RWPE2 (cell line): Measurements from ENCODE around the gene ARHGAP18.
"Not testable (repeated sequence)": the region's sequence is repeated elsewhere in the genome, so short reads cannot be mapped to it uniquely, and the experiment has no call there.

Experiments used
- ATAC-seq: fragments of 200-7000 bp; cut with Tn5 transposase; 3 replicates; pipeline ENCODE4 v1.9.1; 2021; ENCODE audit warnings: low read depth
- DNase-seq: peaks from one replicate; pipeline ENCODE4 v3.0.0-alpha.2; 2020; ENCODE audit warnings: low spot score
- H3K27ac ChIP-seq: fragments of 450-650 bp; 2 replicates; pipeline ENCODE4 v1.5.1; 2017; ENCODE audit warnings: mild to moderate bottlenecking; ENCODE audit not compliant: poor library complexity, severe bottlenecking
- H3K27me3 ChIP-seq: fragments of 250-450 bp; sonication (Bioruptor Pico); 2 replicates; pipeline ENCODE4 v1.5.1; 2021; ENCODE audit warnings: mild to moderate bottlenecking, moderate library complexity; ENCODE audit not compliant: insufficient read depth, poor library complexity, severe bottlenecking
- H3K36me3 ChIP-seq: fragments of 250-450 bp; sonication (Bioruptor Pico); 2 replicates; pipeline ENCODE4 v1.5.1; 2020; ENCODE audit warnings: low read depth, mild to moderate bottlenecking, moderate library complexity
- H3K4me1 ChIP-seq: fragments of 250-450 bp; sonication (Bioruptor Pico); 2 replicates; pipeline ENCODE4 v1.5.1; 2021; ENCODE audit warnings: mild to moderate bottlenecking, moderate library complexity; ENCODE audit not compliant: insufficient read depth, poor library complexity, severe bottlenecking
- H3K4me3 ChIP-seq: fragments of 250-450 bp; sonication (Bioruptor Pico); 2 replicates; pipeline ENCODE4 v1.5.1; 2021; ENCODE audit warnings: mild to moderate bottlenecking, moderate library complexity; ENCODE audit not compliant: severe bottlenecking
- H3K9me3 ChIP-seq: fragments of 250-450 bp; sonication (Bioruptor Pico); 2 replicates; pipeline ENCODE4 v1.5.1; 2021; ENCODE audit warnings: mild to moderate bottlenecking, moderate library complexity; ENCODE audit not compliant: severe bottlenecking
- CTCF ChIP-seq: fragments of 450-650 bp; IDR thresholded peaks from one replicate; pipeline ENCODE4 v1.5.1; 2017; ENCODE audit warnings: mild to moderate bottlenecking, moderate library complexity; ENCODE audit not compliant: poor library complexity, severe bottlenecking

The ARHGAP18 gene

GRCh38 chr6:129577691-129578090, 132.3 kb downstream of the ARHGAP18 start:
- DNase-seq (no peak), ATAC-seq (no peak)
- H3K4me1 ChIP-seq, result peaks cover 5% of the 10 kb centered on the region
- H3K36me3 ChIP-seq, result peaks cover 44% of the 10 kb centered on the region
- H3K9me3 ChIP-seq, result no peaks in the 10 kb centered on the region
- no peak for TF ChIP-seq CTCF
- H3K27me3 ChIP-seq, result no peaks in the 10 kb centered on the region
- no peak overlapping the region for H3K4me3 ChIP-seq
- no peak overlapping the region for H3K27ac ChIP-seq

- H3K4me3 ChIP-seq, result no peak overlapping the region
- H3K27me3 ChIP-seq, result no peaks in the 10 kb centered on the region
- H3K4me1 ChIP-seq, result peaks cover 5% of the 10 kb centered on the region
- no peak overlapping the region for H3K27ac ChIP-seq
- H3K9me3 ChIP-seq, result no peaks in the 10 kb centered on the region
- H3K36me3 ChIP-seq, result peaks cover 44% of the 10 kb centered on the region
- ATAC-seq (no peak), DNase-seq (no peak)
- no peak for TF ChIP-seq CTCF
Measured at GRCh38 chr6:129576456-129576855, 133.5 kb downstream of the ARHGAP18 start.

- no peak for DNase-seq
- H3K4me3 ChIP-seq, result no peak overlapping the region
- peaks cover 5% of the 10 kb centered on the region for H3K4me1 ChIP-seq
- peak; percentile 84 for TF ChIP-seq CTCF
- peaks cover 44% of the 10 kb centered on the region for H3K36me3 ChIP-seq
- no peaks in the 10 kb centered on the region for H3K9me3 ChIP-seq
- H3K27ac ChIP-seq, result peak overlapping the region; percentile 20
- no peaks in the 10 kb centered on the region for H3K27me3 ChIP-seq
- peak; percentile 52 for ATAC-seq
Measured at GRCh38 chr6:129575378-129576118, 134.4 kb downstream of the ARHGAP18 start.

GRCh38 chr6:129574605-129575004, 135.4 kb downstream of the ARHGAP18 start:
- not testable (repeated sequence) for H3K27ac ChIP-seq, H3K9me3 ChIP-seq, H3K4me3 ChIP-seq, H3K4me1 ChIP-seq, ATAC-seq, H3K27me3 ChIP-seq, DNase-seq
- H3K36me3 ChIP-seq, result peaks cover 35% of the 10 kb centered on the region

- not testable (repeated sequence) for ATAC-seq, H3K4me3 ChIP-seq, H3K4me1 ChIP-seq, H3K9me3 ChIP-seq, DNase-seq, H3K27me3 ChIP-seq, H3K27ac ChIP-seq
- H3K36me3 ChIP-seq, result peaks cover 12% of the 10 kb centered on the region; the same call in 1 of the 2 replicates
Measured at GRCh38 chr6:129570929-129571328, 139.0 kb downstream of the ARHGAP18 start.

GRCh38 chr6:129568015-129568414, 142.0 kb downstream of the ARHGAP18 start:
- Histone ChIP-seq H3K4me3 (no peak overlapping the region), H3K36me3 (no peaks in the 10 kb centered on the region; the same call in 1 of the 2 replicates)
- no peak for ATAC-seq

More at GRCh38 chr6:129568015-129568414, 142.0 kb downstream of the ARHGAP18 start:
- no peak for TF ChIP-seq CTCF
- H3K4me1 ChIP-seq, result no peaks in the 10 kb centered on the region
- no peaks in the 10 kb centered on the region for H3K27me3 ChIP-seq
- DNase-seq, result no peak
- H3K27ac ChIP-seq, result no peak overlapping the region
- no peaks in the 10 kb centered on the region for H3K9me3 ChIP-seq
